Stimulated activated CD8-positive, alpha-beta memory T cell treated with anti-CD3 and anti-CD28 coated beads, Interleukin-15, amount 100 ng/mL, for 4 hours (primary cell): ENCODE data around the gene COX20.
"Not testable (repeated sequence)": the region's sequence is repeated elsewhere in the genome, so short reads cannot be mapped to it uniquely, and the experiment has no call there.

Source experiments
- DNase-seq, 2 donors: peaks; one replicate each; pipeline ENCODE4 v3.0.0-alpha.2; 2020; ENCODE audit warnings: low read depth in 2 of 2

COX20 gene

GRCh38 chr1:244835276-244836134 is at the start of gene COX20:
TSS of gene COX20 (plus strand) at chr1:244835658. CDS start at chr1:244835715, 57 bp downstream.
- DNase-seq, result peak; percentile 75 to 85

GRCh38 chr1:244788493-244789275 is 46.8 kb upstream of the COX20 start:
- DNase-seq, result no peak

- DNase-seq, result no peak
Observed at GRCh38 chr1:244789276-244789580, 46.2 kb upstream of the COX20 start.

DNA sequence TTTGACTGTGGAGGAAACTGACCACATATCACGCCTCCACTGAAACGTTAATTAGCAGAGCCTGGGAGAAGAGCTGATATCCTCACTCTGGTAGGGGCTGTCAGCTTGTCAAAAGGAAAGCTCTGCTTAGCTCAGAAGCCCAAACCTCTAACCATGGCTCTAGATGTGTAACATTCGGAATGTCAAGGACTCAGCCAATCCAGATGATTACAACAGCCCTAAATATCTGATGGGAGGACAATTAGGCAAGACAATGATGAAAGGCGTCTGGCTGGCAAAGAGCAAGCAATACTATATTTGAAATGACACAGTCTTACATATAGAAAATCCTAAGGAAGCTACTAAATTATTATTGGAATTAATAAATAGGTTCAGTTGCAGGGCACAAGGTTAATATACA is 45.7 kb upstream of the COX20 start:
- no peak for DNase-seq

DNA sequence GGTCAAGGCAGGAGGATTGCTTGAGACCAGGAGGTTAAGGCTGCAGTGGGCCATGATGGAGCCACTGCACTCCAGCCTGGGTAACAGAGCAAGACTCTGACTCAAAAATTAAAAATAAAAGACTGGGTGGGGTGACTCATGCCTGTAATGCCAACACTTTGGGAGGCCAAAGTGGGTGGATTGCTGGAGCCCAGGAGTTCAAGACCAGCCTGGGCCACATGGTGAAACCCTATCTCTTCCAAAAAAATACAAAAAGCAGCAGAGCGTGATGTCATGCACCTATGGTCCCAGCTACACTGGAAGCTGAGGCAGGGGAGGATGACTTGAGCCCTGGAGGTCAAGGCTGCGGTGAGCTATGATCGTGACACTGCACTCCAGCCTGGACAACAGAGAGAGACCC is 44.4 kb upstream of the COX20 start:
- no peak for DNase-seq

GRCh38 chr1:244792188-244792850 is 43.1 kb upstream of the COX20 start:
- DNase-seq, result no peak

GRCh38 chr1:244794071-244794470 is 41.4 kb upstream of the COX20 start:
- DNase-seq, result no peak

- not testable (repeated sequence) for DNase-seq
Observed at GRCh38 chr1:244794516-244794915, 40.9 kb upstream of the COX20 start.

GRCh38 chr1:244796719-244797406 is 38.6 kb upstream of the COX20 start:
- DNase-seq, result peak in 1 of 2 donors; percentile 3

DNA sequence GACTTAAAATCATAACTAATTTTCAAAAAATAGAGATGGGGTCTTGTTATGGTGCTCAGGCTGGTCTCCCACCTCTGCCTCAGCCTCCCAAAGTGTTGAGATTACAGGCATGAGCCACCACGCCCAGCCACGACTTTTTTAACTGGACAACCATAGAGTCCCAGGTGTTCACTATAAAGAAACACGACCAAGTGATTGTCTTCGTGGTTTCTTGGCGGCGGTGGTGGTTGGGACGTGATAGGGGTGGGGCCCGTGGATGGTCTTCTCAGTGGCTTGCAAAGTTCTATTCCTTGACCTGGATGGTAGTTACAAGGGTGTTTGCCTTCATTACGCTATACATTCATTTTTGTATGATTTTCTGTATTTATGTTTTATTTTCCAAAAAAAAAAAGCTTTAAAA is 34.6 kb upstream of the COX20 start:
- DNase-seq, result no peak

DNA sequence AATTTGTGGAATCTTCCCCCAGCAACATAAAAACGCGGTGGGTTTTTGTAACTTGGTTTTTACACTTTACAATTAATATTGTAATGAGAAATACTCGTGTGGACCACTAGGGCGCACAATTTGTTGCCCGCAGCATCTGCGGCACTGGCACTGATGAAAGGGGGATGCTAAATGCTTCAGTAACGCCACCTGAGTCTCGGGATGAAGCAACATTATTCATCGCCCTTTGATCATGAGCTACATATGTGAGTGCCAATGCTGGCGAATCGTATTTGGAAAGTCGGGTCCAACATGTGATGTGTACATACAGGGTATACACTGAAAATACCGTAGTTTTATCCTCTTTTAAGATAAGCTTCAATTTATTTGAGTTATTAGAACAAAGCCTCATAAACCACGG is 34.2 kb upstream of the COX20 start:
- DNase-seq, result peak; percentile 2 to 44

DNA sequence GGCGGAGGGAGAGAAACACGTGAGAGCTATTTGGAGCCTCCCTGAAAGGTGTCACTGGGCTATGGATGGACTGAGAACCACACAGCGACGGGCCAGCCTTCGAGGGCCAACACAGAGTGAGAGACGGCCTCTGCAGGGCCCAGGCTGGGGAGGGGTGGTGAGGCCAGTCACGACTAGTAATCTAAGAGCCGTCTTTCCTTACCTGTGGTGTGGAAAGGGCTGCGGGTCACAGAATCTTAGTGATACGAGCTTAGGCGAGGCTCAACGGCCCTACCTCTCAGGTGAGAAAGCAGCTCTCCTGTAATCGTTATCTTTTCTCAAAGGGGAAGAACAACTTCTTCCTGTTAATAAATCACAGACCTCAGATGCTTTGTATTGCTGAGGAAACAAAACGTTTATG is 33.4 kb upstream of the COX20 start:
- no peak for DNase-seq

- no peak for DNase-seq
Observed at GRCh38 chr1:244802556-244803239, 32.8 kb upstream of the COX20 start.

- no peak for DNase-seq
Observed at GRCh38 chr1:244804841-244805240, 30.6 kb upstream of the COX20 start.

- no peak for DNase-seq
Observed at GRCh38 chr1:244807138-244807537, 28.3 kb upstream of the COX20 start.

GRCh38 chr1:244810221-244810620 is 25.2 kb upstream of the COX20 start:
- no peak for DNase-seq

DNA sequence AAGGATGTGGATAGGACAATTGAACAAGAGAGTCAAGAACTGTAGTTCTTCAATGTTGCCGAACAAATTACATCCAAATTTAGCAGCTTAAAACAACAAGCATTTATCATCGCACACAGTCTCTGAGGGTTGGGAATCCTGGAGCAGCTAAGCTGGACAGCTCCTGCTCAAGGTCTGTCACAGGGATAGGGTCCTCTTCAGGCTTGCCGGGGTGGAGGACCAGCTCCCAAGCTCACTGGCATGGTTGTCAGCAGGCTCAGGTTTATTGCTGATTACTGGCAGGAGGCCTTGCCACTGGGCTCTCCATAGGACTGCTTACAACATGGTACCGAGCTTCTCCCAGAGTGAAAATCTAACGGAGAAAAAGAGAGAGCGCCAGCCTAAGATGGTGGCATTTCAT is 22.1 kb upstream of the COX20 start:
- no peak for DNase-seq

- DNase-seq, result no peak
Observed at GRCh38 chr1:244815600-244816099, 19.8 kb upstream of the COX20 start.

DNA sequence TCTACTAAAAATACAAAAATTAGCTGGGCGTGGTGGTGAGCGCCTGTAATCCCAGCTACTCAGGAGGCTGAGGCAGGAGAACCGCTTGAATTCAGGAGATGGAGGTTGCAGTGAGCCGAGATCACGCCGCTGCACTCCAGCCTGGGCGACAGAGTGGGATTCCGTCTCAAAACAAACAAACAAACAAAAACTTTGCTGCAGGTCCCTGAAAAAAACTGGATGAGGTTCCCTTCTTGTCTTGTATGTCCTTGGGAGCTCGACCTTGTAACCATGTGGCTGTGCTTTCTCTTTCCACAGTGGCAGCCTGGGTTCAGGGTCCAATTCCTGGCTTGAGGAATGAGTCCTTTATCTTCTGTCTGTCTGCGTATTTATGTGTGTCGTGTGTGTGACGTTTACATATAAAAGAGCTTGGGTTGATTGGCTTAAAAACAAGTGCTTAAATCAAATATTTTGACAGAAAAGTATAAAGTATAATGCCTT is 18.0 kb upstream of the COX20 start:
- DNase-seq, result no peak

GRCh38 chr1:244820131-244820530 is 15.3 kb upstream of the COX20 start:
- DNase-seq, result no peak

DNA sequence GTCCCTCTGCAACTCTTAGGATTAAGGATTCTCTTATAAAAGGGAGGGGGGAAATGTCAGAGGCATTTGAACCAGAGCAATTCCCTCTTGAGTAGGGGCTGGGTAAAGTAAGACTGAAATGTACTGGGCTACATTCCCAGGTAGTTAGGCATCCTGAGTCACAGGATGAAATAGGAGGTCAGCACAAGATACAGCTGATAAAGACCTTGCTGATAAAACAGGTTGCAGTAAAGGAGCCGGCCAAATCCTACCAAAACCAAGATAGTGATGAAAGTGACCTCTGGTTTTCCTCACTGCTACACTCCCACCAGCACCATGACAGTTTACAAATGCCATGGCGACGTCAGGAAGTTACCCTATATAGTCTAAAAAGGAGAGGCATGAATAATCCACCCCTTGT is 14.3 kb upstream of the COX20 start:
- DNase-seq, result no peak
